C4-2B (cell line): ENCODE data around the gene TSPAN6.

Experiments
- H3K27ac ChIP-seq: fragments of 450-650 bp; 2 replicates; pipeline ENCODE4 v1.5.1; 2017
- ZFX ChIP-seq: fragments of 450-650 bp; IDR thresholded peaks from 2 replicates; pipeline ENCODE4 v1.6.1; 2017
- TF ChIP-seq, protein P1 (sequence below): fragments of 450-650 bp; conservative IDR thresholded peaks from 2 replicates; pipeline ENCODE4 v1.5.1; 2017; ENCODE audit warnings: mild to moderate bottlenecking

TSPAN6 gene

GRCh38 chrX:100584611-100585010, 52.0 kb downstream of the TSPAN6 start, which contains the start of gene TNMD:
TSS of gene TNMD (plus strand) at chrX:100584936. CDS start at chrX:100585019, 83 bp downstream.
- TF ChIP-seq ZFX, result no peak
- TF ChIP-seq, protein P1, sequence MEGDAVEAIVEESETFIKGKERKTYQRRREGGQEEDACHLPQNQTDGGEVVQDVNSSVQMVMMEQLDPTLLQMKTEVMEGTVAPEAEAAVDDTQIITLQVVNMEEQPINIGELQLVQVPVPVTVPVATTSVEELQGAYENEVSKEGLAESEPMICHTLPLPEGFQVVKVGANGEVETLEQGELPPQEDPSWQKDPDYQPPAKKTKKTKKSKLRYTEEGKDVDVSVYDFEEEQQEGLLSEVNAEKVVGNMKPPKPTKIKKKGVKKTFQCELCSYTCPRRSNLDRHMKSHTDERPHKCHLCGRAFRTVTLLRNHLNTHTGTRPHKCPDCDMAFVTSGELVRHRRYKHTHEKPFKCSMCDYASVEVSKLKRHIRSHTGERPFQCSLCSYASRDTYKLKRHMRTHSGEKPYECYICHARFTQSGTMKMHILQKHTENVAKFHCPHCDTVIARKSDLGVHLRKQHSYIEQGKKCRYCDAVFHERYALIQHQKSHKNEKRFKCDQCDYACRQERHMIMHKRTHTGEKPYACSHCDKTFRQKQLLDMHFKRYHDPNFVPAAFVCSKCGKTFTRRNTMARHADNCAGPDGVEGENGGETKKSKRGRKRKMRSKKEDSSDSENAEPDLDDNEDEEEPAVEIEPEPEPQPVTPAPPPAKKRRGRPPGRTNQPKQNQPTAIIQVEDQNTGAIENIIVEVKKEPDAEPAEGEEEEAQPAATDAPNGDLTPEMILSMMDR, result no peak
- H3K27ac ChIP-seq, result no peak within 1 kb of the TSS
